Measurements from ENCODE around the gene TSHR. TPM values are rescaled to one million over a fixed set of nuclear protein-coding genes. Genes with fewer than 3 reads are reported as not detected.

The TSHR gene
- total RNA-seq, 1 donor from 2014 or later: not detected

DNA sequence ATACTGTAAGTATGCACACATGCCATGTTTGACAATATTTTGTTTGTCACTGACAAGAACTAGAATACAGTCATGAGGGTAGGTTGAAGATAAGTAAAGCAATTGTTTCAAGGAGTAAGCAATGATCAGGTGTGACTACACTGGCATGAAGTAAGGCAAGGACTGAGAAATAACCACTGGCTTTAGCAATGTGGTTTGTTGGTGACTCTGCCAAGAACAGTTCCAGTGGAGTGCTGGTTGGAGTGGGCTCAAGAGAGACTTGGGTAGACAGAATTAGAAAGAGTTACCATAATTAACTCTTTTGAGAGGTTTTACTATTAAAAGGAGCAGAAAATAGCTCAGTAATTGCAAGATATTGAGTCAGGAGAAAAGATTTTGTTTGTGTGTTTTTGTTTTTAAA is 135.7 kb downstream of the TSHR start:
- Mint-ChIP-seq H3K4me1 (ENCODE audit: low read depth) (peaks cover under 1% of the 10 kb centered on the region), H3K36me3 (ENCODE audit: insufficient read depth) (no peaks in the 10 kb centered on the region), H3K27me3 (no peaks in the 10 kb centered on the region), H3K9me3 (ENCODE audit: low read depth) (no peaks in the 10 kb centered on the region), H3K4me3 (ENCODE audit: low read depth) (no peak overlapping the region), H3K27ac (no peak overlapping the region)
- DNase-seq (ENCODE audit: low spot score, unreplicated experiment): no peak
- TF ChIP-seq, protein P1, sequence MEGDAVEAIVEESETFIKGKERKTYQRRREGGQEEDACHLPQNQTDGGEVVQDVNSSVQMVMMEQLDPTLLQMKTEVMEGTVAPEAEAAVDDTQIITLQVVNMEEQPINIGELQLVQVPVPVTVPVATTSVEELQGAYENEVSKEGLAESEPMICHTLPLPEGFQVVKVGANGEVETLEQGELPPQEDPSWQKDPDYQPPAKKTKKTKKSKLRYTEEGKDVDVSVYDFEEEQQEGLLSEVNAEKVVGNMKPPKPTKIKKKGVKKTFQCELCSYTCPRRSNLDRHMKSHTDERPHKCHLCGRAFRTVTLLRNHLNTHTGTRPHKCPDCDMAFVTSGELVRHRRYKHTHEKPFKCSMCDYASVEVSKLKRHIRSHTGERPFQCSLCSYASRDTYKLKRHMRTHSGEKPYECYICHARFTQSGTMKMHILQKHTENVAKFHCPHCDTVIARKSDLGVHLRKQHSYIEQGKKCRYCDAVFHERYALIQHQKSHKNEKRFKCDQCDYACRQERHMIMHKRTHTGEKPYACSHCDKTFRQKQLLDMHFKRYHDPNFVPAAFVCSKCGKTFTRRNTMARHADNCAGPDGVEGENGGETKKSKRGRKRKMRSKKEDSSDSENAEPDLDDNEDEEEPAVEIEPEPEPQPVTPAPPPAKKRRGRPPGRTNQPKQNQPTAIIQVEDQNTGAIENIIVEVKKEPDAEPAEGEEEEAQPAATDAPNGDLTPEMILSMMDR (IDR thresholded peaks at IDR 0.05; ENCODE audit: unreplicated experiment): no peak

DNA sequence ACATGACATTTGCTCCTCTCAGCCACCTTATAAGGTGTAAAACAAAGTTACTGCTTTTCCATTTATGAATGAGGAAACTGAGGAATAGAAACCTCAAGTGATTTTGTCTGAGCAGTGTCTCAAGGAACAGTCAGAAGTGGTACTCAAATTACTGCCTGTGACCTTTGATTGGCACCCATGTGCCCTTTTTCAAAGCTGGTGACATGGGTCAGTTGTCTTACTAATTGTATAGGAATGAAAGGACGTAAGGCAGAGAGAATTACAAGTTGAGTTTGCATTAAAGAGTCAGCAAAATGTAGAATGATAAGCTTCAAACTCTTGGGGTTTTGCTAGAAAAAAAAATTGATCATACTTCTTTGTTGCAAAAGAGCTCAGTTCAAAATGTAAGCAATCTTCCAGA is 136.2 kb downstream of the TSHR start:
- TF ChIP-seq, protein P1 (IDR thresholded peaks at IDR 0.05; ENCODE audit: unreplicated experiment): no peak
- no peaks in the 10 kb centered on the region for H3K27me3 Mint-ChIP-seq
- no peaks in the 10 kb centered on the region for H3K9me3 Mint-ChIP-seq (ENCODE audit: low read depth)
- no peak for DNase-seq (ENCODE audit: low spot score, unreplicated experiment)
- no peak overlapping the region for H3K4me3 Mint-ChIP-seq (ENCODE audit: low read depth)
- no peak overlapping the region for H3K27ac Mint-ChIP-seq
- H3K4me1 Mint-ChIP-seq (ENCODE audit: low read depth): peaks cover 5% of the 10 kb centered on the region
- H3K36me3 Mint-ChIP-seq (ENCODE audit: insufficient read depth): no peaks in the 10 kb centered on the region

DNA sequence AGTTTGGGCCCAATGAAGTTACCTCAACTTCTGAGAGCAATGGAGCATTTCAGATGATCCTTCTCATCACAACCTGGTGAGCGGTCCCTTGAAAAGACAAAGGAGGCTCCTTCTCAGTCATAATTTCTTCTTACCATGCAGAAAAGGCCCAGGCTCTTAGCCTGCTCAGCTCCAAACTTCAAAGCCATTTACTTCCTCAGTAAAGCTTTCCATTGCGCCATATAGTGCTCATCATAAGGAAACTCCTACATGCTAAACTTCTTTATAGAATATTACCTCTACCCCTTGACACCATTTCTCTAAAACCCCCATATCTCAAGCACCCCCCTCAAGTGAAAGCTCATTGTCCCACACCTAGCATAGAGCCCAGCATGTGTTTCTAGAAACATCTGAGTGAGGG is 138.2 kb downstream of the TSHR start:
- DNase-seq (ENCODE audit: low spot score, unreplicated experiment): no peak
- Mint-ChIP-seq H3K27me3 (no peaks in the 10 kb centered on the region), H3K36me3 (ENCODE audit: insufficient read depth) (no peaks in the 10 kb centered on the region)

DNA sequence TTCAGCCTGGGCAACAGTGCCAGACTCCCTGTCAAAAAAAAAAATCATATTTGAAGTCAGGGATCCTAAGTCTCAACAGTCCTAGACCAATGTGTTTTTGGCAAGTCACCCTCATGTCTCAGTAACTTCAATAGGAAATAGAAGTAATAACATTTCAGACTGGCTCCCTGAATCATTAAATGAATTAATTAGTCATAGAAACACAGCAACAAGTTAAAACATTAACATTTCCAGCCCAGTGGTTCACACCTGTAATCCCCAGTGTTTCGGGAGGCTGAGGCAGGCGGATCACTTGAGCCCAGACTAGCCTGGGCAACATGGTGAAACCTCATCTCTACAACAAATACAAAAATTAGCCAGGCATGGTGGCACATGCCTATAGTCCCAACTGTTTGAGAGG is 140.1 kb downstream of the TSHR start:
- Mint-ChIP-seq H3K9me3 (ENCODE audit: low read depth) (no peaks in the 10 kb centered on the region), H3K27ac (no peak overlapping the region), H3K27me3 (no peaks in the 10 kb centered on the region), H3K4me1 (ENCODE audit: low read depth) (peaks cover 5% of the 10 kb centered on the region), H3K4me3 (ENCODE audit: low read depth) (no peak overlapping the region), H3K36me3 (ENCODE audit: insufficient read depth) (no peaks in the 10 kb centered on the region)
- TF ChIP-seq, protein P1 (IDR thresholded peaks at IDR 0.05; ENCODE audit: unreplicated experiment): no peak
- no peak for DNase-seq (ENCODE audit: low spot score, unreplicated experiment)

More for the DNA sequence above, 138.2 kb downstream of the TSHR start:
- H3K4me1 Mint-ChIP-seq (ENCODE audit: low read depth): peaks cover 5% of the 10 kb centered on the region
- no peak overlapping the region for H3K4me3 Mint-ChIP-seq (ENCODE audit: low read depth)
- TF ChIP-seq, protein P1 (IDR thresholded peaks at IDR 0.05; ENCODE audit: unreplicated experiment): no peak
- no peak overlapping the region for H3K27ac Mint-ChIP-seq
- H3K9me3 Mint-ChIP-seq (ENCODE audit: low read depth): no peaks in the 10 kb centered on the region

DNA sequence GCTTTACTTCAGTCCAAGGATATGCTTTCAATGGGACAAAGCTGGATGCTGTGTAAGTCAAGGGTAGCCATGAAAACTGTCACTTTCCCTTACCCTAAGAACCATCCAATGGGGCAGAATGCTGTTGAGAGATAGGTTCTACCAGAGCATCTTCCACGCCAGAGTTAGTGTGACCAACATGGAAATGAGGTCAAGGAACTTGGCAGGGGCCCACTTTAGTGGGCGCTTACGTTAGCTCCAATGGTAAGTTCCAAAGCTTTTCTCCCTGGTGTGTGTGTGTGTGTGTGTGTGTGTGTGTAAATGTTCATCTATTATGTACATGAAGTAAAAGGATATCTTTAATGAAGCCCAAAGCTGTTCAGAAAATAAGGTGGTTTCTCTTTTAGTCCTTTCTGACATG is 141.2 kb downstream of the TSHR start:
- H3K27me3 Mint-ChIP-seq: no peaks in the 10 kb centered on the region
- H3K4me3 Mint-ChIP-seq (ENCODE audit: low read depth): no peak overlapping the region
- TF ChIP-seq, protein P1 (IDR thresholded peaks at IDR 0.05; ENCODE audit: unreplicated experiment): no peak
- peaks cover 5% of the 10 kb centered on the region for H3K4me1 Mint-ChIP-seq (ENCODE audit: low read depth)
- no peak for DNase-seq (ENCODE audit: low spot score, unreplicated experiment)
- no peaks in the 10 kb centered on the region for H3K9me3 Mint-ChIP-seq (ENCODE audit: low read depth)
- H3K27ac Mint-ChIP-seq: no peak overlapping the region
- H3K36me3 Mint-ChIP-seq (ENCODE audit: insufficient read depth): no peaks in the 10 kb centered on the region
